Keratinocyte (primary cell): ENCODE results near the gene LEKR1.

Experiments used
- CTCF ChIP-seq, 3 experiments: IDR thresholded peaks in 1 of 3; conservative IDR thresholded peaks in 1 of 3; optimal IDR thresholded peaks in 1 of 3; 2 replicates in 2 of 3; 3 replicates in 1 of 3; pipeline versions ENCODE3 to v1.5.1; 2011; ENCODE audit warnings: low read length in 3 of 3, mild to moderate bottlenecking in 3 of 3, moderate library complexity in 2 of 3, control low read depth in 1 of 3, inconsistent platforms in 1 of 3; ENCODE audit not compliant: insufficient read depth in 2 of 3; ENCODE audit errors: extremely low read depth in 1 of 3
- EZH2 ChIP-seq: IDR thresholded peaks from one replicate; pipeline ENCODE4 v1.6.1; 2012; ENCODE audit warnings: inconsistent platforms, mild to moderate bottlenecking, low read length, moderate library complexity

GRCh38 chr3:156793400-156793799 is 32.8 kb upstream of the LEKR1 start:
- TF ChIP-seq CTCF (optimal IDR thresholded peaks at IDR 0.05 in 1 of 3, IDR thresholded peaks at IDR 0.05 in 1 of 3, conservative IDR thresholded peaks at IDR 0.05 in 1 of 3; ENCODE audit: extremely low read depth in 1 of 3, insufficient read depth in 2 of 3, low read length in 3 of 3) (no peak), EZH2 (no peak)
